GM19467 (cell line): ENCODE data around the gene CHN1.

Experiments
- ATAC-seq: cut with Tn5 transposase; IDR thresholded peaks from one replicate; pipeline ENCODE4 v1.9.1; 2021; ENCODE audit warnings: mild to moderate bottlenecking, moderate library complexity; ENCODE audit not compliant: unreplicated experiment

CHN1 gene

DNA sequence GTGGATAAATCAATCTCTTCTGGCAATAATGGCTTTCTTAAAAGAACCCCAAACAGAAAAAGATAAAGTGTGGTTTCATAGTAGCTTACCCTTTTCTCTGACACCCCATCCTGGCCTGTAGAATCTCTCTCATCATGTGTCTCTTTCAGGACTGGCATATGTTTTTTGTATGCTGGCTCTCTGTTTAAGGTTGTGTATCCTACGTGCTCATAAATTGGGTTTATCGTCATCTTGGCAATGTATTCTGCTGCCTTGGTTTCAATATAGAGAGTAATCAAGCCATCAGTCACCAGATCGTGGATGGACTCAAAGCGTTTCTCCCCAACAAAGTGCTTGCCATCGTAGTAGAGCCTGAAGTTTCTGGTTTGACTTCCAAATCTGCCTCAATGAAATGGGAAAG, 127.4 kb downstream of the CHN1 start:
- no peak for ATAC-seq

DNA sequence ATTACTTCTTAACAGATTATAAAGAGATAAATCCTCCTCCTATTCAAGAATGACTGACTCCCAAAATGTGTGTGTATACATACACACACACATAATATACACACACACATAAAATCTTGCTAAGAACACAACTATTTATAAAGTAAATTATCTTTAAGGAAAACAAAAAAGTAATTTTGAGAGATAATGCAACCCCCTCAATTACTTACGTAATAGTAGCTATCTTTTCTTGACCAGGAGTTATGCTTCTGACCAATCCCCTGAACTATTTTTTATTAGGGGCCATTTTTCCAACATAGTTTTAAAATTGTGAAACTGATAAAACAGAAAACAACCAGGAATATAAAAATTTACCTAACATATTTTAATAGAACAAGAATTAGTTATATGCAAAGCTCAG, 127.9 kb downstream of the CHN1 start:
- no peak for ATAC-seq

DNA sequence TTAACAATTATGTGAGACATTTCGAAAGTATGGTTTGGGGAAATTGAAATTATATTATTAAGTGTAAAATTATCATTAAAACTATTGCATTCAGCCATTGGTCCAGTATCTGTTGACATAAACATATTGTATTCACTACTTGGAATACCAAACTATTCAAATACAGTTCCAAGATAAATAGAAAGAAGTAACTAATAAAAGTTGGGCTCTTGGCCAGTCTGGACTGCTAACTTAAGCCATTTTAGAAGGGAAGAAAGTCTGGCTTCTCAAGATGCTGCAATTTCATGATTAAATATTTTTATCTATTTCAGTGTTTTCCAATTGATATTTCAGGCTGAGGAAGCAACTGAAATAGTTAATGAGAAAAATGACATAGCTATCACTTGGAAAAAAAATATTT, 131.1 kb downstream of the CHN1 start:
- ATAC-seq, result no peak

DNA sequence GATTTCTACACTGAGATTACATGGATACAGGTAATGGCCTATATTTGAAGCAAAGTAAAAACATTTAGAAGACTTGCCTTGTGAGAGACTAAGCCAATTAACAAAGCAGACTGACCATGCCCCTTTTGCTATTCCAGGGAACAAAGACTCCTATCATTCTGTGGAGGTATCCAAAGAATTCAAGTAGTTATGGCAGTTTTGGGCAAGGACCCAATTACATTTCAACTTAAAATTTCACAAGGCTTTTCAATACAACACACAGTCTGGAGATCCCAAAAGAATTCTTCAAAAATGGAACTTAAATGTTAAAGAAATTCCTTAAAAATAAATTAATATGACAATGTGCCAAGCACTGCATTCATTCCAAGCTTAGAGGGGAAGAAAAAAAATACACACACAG, 131.7 kb downstream of the CHN1 start:
- ATAC-seq, result no peak

DNA sequence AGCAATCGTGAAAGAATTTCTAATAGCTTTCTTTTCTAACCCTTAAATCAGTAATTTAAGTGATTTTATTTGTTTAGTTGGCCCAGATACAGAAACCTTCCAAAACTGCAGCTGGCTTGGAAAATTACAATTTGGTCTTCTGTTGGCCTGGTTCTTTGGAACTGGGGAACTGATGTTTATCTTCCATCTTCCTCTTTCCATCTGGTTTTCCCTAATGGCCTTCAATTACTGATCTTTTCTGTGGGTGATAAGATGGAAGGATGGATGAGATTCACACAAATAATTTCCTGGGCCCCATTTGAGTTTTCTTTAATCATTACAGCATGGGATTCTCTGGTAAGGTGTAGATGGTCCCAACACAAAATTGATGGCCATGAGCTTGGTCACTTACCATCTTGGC, 134.4 kb downstream of the CHN1 start:
- ATAC-seq, result no peak

DNA sequence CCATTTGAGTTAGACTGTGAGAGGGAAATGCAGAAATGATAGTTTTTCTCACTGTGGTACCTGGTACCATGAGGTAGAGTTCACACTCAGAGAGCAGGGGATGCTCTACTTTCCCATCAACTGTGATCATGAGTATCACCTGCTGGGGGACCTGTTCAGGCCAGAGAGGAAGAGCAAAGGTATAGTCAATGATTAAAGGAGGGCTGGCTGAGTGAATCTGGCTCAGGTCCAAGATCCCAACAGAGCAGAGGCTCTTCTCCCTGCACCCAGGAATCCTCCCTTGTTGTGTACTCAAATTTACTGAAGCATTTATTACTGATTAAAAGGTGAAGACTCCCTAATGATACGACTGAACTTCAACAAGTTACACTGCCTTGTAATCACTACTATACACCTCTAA, 136.3 kb downstream of the CHN1 start:
- ATAC-seq, result no peak

DNA sequence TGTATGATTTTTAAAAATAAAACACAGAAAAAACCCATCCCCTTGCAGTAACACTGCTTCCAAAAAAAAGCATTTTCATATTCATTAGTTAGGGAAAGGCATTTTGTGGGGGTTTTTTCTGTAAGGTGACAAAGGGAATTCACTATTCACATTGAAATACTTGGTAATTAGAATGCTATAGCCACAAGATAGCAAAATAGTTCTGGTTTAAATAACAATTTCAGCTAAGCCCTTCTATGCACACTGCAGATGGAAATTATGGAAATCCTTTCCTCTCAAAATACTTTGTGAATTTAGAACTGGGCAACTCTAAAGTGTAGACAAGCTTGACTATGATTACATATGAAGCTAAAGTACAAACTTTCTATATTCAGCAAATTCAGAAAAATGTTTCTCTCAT, 138.8 kb downstream of the CHN1 start:
- no peak for ATAC-seq

DNA sequence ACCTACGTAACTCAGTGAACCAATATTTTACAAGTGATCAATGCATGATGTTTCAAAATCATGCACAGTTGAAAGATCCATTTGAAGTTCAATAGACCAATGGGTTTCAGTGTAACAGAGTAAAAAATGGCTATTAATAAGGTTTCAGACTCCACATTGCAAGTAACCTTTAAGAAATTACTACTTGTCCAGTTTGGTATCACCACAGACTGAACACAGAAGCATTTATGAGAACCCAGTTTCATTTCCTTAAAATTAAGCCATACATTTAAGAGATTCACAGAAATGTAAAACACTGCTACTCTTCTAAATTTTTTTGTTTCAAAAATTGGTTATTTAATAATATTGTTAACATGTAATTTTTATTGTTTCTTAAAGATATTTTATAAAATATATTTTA, 142.0 kb downstream of the CHN1 start:
- ATAC-seq, result no peak

DNA sequence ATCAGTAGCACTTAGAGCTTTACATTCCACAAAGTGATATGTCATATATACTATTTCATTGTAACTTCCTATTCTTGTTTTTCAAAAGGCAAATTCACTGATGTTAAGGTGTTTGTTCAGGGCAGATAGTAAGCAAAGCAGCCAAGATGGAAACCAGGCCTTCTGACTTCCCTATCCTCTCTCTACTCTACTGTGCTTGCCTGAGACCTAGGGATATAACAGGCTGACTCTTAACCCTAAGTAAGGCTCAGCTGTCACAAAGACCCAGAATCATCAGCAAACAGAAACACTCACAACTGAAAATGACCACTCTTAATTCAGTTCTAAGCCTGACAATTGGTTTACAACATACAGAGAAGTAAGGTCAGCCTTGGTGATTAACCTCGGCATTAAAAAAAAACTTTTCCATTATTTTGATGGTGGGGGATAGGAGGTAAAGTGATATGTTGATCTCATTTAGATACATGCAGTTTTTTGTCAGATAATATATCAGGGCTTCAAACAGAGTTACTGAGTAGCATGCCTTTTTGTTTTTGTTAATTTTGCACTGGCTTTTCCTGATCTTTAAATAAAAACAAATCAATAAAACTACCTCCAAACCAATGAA, 145.5 kb downstream of the CHN1 start:
- no peak for ATAC-seq

DNA sequence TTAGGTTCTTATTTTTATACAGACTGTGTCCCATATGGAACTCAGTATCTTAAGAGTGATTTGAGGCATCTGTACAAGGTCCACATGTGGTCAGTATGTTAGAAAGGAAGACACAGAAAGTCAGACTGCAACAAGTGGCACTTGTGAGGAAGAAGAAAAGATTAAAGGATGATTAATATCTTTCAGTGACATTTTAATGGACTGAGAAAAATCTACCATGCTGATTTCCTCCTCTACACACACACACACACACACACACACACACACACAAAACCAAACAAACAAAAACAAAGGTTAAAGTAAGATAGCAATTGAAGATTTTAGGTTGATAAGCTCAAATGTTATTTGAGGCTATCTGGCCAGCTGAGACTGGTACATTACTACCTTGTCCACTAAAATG, 146.4 kb downstream of the CHN1 start:
- no peak for ATAC-seq

DNA sequence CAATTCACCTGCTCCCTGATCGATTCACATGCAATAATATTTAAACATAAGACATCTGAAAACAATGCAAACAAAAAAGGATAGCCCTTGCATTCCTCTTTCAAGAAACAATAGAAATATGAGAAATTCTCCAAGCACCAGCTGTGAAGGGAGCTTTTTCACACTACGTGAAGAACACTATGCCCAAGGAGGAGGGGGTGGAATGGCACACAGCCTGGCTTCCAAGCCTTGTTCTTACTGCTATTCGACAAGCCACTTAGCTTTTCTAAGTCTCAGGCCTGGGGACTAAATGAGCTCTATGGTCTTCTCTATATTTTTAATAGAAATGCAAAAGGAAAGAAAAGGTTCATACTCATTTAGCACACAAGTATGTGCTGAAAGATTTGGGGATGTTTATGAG, 148.7 kb downstream of the CHN1 start:
- no peak for ATAC-seq

DNA sequence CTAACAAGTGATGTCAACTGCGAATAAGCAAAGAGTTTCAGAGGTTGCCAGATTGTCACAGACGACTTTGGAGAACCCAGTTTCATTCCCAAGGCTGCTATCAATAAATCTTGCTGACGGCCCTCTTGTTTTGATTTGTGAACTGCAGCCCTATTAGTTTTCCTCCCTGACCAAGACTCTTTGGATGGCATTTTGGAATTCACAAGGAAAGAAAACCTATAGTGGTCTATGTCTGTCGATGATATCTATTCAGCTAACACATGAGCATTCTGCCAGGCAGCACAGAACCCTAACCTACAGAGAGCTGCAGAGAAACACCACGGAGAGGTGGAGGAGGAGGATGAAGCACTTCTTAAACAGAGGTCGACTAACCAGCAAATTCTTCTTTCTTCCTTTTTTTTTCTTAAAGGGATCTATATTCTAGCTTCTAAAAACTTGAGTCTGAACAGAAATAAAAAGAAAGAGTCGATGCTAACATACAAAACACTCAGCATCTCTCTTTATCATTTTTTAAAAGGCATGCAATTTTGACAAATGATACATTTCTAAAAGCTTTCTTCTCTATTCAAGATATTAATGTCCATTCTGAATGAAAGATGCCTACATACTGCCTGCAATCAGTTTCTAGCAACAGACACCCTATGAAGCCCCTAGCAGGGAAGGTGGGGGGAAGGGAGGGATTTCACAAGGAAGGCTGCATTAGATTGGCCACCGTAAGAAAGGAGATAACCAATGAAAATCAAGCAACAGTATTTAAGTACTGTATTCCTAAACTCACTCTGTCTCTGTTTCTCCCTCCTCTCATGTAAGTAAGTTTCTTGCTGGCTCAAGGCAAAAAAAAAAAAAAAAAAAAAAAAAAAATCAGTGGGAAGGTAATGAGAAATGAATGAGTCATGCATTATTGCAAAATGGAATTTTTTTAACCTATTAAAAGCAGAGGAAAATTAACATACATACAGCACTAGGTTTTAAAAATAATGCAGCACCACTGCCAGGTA, 157.9 kb downstream of the CHN1 start:
- ATAC-seq, result no peak

DNA sequence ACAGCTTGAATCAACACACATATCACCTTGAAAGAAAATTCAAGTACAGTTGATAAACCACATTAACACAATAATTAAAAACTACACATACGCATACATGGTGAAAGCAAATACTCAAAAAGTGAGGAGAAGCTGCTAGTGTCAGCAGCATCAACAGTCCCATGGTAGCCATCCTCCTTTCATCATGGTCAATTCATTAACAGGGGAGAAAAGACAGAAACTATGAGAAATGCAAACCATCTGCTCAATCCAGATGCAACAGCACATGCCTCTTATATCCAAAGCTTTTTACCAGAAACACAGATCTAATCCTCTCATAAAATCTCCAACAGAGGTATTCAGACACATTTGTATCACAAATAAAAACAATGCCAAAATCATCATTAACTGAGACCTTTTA, 159.0 kb downstream of the CHN1 start:
- ATAC-seq, result no peak

DNA sequence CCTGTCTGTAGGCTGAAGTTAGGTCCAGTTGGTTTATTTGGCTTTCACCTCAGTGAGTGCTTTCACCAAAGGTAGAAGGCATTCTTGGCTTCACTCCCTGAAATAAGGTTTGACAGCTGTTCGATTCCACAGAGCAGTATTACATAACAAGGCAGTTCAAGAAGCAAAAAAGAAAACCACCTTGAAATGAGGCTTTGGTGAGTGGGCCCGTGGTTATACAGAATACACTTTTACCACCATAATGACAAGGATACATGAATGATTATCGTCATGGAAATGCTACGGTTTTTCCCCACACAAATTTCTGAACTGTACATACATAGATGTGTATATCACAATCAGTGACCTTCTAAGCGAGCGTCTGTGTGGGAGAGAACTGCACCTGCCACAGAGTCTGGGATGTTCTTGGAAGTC, 160.9 kb downstream of the CHN1 start:
- no peak for ATAC-seq

DNA sequence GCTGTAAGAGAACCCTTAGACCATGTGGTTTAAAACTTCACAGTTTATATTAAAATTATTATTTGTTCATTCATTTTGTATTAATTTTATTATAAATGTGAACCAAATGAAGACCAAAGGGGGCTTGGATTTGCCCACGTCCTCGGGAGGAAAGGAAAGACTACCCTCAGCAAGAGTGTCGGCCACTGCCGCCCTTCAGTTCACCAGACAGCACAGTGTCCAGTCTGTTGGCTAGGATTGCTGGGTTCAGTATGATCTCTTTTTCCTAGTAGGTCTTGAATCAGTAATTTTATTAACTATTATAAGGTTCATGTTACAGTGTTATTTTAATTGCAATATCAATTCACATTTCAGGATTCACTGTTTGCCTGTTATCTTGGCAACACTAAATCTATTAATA, 162.7 kb downstream of the CHN1 start:
- ATAC-seq, result no peak

DNA sequence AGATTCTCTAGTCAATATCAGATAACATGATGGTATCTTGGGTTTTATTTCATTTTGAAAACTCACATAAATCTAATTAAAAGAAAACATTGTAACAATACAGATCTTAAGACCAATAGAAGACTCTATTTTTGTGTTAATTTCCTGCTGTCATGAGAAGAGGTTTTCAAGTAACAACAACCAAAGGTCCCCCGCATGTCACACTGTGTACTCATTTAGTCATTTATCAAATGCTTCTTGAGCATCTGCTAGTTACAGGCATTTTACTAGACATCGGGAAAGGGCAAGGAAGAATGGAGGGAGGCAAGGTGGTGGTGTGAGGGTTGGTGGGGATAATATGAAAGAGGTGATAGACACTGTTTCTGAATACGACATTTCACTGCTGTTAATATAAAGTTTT, 163.2 kb downstream of the CHN1 start:
- no peak for ATAC-seq

DNA sequence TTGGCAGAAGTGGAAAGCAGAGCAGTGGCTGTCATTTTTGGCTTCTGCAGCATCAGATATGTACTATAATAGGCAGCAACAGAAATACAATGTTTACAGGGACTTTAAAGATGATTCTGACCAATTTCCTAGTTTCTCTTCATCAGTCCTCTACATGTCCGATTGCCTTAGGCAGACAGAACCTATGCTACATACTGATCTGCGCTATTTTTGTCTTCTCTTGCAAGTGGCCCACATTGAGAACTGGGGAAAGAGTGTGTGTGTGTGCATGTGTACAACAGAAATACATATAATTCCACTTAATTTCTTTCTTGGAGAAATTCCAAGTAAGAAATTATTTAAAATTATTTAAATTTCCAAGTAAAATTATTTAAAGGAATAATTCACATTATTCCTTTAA, 163.8 kb downstream of the CHN1 start:
- no peak for ATAC-seq

DNA sequence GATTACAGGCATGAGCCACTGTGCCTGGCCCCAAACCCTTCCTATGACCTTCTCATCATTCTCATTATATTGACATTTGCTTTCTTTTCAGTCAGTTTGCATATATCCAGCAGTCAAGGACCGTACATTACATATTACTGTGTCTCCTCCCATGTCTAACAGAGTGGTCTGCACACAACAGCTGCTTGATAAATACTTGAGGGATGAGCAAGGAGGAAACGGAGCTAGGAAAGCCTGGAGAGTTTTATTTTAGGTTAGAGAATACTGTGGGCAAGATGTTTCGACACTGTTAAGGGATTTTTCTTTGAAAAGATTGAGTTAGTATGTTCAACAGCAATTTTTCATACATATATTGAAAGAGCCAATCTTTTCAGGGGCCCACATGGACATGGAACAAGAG, 164.7 kb downstream of the CHN1 start:
- no peak for ATAC-seq

DNA sequence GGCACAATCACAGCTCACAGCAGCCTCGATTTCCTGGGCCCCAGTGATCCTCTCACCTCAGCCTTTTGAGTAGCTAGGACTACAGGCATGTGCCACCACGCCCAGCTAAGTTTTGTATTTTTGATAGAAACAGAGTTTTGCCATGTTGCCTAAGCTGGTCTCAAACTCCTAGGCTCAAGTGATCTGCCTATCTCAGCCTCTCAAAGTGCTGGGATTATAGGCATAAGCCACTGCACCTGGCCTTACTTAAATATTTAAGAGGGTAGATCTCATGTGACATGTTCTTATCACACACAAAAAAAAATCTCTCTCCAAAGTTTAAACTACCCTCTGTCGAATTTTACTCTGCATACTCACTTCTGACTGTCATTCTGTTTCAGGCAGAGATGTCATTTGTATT, 165.5 kb downstream of the CHN1 start:
- no peak for ATAC-seq

DNA sequence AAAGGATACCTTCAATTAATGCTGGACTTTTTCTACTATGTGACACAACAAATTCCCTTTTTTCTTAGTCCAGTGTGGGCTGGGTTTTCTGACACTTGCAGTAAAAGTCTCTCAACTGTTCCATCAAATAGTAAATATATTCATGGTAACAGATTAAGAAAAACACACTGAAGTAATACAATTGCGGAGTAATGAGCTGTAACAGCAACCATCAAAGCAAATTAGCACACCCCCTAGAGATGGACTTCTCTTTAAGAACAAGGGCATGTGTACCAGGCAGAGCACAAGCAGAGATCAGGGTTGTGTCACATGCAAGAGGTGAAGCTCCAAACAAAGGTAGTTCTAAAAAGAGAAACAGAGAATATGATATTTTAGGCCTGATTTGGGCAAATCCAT, 168.2 kb downstream of the CHN1 start:
- no peak for ATAC-seq

DNA sequence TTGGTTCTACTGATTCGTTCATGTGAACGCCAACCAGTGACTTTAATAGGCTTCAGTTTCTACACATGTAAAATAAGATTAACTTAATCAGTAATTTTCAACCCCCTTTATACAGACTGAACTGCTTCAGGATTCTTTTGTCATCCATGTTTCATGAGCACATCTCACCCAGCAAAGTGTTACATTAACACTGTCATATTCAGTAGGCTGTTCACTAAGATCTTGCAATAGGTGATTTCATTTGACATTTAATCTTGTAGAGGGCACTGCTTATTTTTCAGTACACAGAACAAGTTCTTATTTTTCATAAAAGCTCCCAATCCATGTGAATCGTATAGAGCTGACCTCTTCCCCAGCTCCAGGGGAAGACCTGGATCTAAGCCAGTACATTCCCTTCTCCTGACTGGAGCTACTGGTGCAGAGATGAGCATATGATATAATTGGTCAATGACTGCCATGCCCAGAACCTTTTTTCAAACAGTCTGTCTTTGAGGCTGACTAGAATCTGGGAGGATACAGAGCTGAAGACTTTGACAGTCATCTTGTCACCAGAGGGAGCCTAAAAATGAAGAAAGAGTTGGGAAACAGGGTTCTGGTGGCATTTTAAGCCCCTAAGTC, 168.7 kb downstream of the CHN1 start:
- no peak for ATAC-seq

DNA sequence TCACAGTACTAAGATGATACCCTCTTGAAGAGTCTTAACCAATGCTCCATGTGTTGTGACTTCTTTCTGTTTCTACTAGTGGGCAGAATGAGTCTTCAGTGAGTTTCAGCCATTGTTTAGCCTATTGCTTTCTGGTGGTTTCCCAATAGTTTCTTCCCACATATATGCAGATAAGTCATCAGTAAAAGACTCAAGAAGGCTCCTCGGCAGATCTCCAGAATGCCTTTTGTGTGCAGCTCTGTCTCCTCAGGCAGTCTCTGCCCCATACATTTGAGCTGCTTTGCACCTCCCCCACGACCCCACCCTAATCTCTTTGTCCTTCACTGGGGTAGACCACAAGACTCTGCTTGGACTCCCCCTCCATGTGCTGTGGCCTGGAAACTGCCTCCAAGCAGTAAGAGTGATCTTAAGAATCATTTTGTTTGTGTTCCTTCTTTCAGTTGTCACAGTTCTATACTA, 169.4 kb downstream of the CHN1 start:
- ATAC-seq, result no peak
